ENCODE results near the gene GOLGA6L7.

The GOLGA6L7 gene

DNA sequence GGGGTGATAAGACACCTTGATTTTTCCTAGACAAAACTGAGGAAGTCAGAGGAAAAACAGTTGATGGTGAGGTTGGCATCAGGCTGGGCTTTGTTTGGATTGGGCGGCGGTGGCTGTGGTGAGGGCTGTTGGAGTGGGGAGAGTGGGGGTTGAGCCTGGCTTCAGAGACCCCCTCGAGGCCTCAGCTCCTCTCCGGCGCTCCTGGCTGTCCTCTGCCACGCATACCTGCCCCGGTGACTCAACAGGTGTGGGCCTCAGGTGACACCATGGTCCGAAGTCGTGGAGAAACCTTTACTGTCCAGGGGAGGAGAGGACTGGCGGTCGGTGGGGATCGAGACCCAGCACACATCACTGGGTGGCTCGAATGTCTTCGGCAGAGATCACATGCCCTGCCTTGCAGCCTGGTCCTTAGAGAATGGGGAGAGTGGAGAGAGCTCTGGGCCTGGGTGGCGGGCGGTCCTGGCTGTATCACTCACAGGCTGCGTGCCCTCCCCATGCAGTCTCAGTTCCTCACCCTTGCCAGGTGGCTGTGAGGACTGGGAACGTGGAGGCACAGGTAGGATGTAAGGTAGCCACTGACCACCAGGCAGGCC lies 40.0 kb upstream of the GOLGA6L7 start:
- Mint-ChIP-seq H3K27ac (no peak overlapping the region), H3K4me1 (no peaks in the 10 kb centered on the region), H3K36me3 (no peaks in the 10 kb centered on the region), H3K9me3 (no peaks in the 10 kb centered on the region), H3K27me3 (peaks cover 6% of the 10 kb centered on the region), H3K4me3 (no peak overlapping the region)
- ATAC-seq (ENCODE audit: low read depth) (no peak), DNase-seq (ENCODE audit: low spot score in 2 of 2) (no peak)

DNA sequence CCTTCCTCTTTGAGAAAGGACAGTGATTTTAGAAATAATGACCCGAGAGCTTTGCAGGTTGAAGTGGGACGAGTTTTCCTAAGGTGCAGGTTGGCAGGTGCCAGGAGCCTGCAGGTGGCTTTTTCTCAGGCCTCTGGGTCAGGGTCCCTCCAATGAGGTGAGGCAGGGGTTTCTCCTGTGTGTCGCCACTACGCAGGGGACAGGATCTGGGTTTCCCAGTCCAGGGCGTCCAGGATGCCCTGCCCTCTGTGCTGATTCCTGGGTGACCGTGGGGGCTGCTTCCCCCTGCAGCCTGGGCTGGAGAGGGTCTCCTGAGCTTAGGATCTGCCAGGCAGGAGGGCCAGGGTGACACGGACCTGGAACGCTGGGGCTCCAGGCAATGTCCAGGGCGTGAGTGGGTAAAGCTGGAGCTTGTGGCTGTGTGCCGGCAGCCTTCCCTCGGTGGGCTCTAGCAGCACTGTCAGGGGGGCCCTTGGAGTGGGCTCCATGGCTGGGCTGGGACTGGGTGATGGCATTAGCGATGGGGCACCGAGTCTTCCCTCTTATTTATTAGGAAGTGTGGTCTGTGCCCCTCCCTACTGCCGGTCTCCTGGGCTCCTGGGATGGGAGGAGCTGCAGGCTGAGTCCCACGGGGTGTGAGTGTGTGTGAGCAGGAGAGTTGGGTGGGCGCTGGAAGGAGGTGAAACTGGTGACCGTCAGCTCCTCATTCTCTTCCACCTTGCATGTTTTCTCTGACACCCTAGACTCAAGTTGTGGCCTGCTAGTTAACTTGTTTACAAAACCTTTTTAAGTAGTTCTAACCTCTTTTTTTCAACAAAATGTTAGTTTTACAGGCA lies 39.1 kb upstream of the GOLGA6L7 start:
- peaks cover 6% of the 10 kb centered on the region for H3K27me3 Mint-ChIP-seq
- H3K4me1 Mint-ChIP-seq, result no peaks in the 10 kb centered on the region
- H3K36me3 Mint-ChIP-seq, result no peaks in the 10 kb centered on the region

DNA sequence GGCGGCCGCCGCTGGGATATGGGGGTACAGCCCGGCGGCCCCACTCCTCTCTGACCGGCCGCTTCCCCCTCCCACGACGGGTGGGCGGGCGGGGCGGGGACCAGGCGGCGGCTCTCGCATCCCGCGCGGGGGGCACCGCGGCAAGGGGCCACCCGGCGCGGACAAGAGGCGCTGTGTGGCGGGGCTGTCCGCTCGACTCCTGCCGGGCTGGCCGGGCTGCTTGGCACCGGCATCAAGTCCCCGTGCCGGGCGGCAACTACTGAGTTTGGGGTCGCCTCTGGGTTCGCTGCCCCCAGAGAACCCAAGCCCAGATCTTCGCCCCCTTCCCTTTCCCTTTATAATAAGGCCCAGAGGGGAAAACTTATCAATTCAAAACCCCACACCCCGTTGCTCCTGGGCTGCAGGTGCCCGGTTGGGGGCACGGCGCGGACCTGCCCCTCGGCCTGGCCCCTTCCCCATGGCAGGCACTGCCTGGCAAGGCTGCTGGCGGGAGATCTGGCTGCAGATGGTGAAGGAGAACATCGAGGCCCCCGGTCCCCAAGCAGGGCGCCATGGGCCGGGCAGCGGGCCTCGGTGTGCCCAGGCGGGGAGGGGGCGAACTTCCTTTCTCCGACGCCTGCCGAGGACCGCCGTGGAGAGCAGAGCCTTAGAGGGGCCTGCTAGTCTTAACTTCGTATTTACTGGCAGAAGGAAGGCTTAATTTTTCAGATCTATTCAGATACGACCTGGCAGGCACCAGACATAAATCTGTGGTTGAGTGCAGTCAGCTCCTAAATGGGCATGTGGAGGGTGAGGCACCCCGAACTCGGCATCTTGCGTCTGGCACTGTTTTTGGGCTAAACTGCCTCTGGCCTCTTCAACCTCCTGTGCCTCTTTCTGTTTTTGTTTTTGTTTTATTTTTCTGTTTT lies 38.2 kb upstream of the GOLGA6L7 start:
- DNase-seq (ENCODE audit: low spot score in 2 of 2), result no peak
- H3K4me1 Mint-ChIP-seq, result no peaks in the 10 kb centered on the region
- H3K9me3 Mint-ChIP-seq, result no peaks in the 10 kb centered on the region
- ATAC-seq (ENCODE audit: low read depth), result no peak
- no peaks in the 10 kb centered on the region for H3K36me3 Mint-ChIP-seq
- no peak overlapping the region for H3K27ac Mint-ChIP-seq
- H3K4me3 Mint-ChIP-seq, result no peak overlapping the region
- H3K27me3 Mint-ChIP-seq, result peaks cover 6% of the 10 kb centered on the region

More for the DNA sequence above, 39.1 kb upstream of the GOLGA6L7 start:
- no peaks in the 10 kb centered on the region for H3K9me3 Mint-ChIP-seq
- no peak overlapping the region for H3K4me3 Mint-ChIP-seq
- ATAC-seq (ENCODE audit: low read depth), result no peak
- H3K27ac Mint-ChIP-seq, result no peak overlapping the region
- DNase-seq (ENCODE audit: low spot score in 2 of 2), result no peak

DNA sequence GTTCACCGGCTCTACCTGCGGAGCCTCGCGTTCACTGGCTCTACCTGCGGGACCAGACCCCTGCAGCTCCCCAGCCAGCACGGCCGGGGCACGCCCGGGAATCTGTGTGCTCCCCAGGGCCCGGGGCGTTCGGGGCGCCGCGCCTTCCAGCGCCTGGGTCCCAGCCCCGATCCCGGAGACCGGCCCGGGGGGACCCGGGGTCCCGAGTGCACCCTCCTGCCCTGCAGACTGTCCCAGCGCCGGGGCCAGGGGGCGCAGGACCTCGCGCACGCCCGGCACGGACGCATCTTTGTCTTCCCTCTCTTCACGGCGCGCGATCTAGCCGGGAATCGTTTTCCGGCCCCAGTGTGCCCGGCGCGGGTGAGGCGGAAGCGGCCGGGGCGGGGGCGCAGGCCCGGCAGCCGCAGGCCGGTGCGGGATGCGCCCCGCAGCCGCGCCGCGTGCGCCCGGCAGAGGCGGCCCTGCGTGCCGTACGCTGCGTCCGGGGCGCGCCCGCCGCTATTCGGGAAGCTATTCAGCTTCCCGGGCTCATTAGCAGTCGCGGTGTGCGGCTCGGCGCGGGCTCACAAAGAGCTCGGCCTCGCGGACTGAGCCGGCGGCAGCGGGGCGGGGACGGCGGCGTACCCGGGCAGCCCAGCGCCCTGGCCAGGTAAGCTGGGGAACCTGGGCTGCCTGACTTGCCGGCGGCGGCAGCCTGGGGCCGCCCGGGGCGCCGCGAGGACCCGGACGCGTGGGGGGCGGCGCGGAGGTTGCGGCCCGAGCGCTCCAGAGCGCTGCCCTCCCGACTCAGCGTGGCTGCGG lies 37.4 kb upstream of the GOLGA6L7 start, which contains the start of gene APBA2:
TSS of gene APBA2 (plus strand) at position 345 of the 801 bp plus-strand sequence. CDS start 167,911 bp downstream, outside the sequence.
- H3K9me3 Mint-ChIP-seq, result no peaks in the 10 kb centered on the region
- no peak within 1 kb of the TSS for H3K27ac Mint-ChIP-seq
- peaks cover 6% of the 10 kb centered on the region for H3K27me3 Mint-ChIP-seq
- ATAC-seq (ENCODE audit: low read depth), result no peak
- DNase-seq (ENCODE audit: low spot score in 2 of 2), result no peak
- H3K4me3 Mint-ChIP-seq, result no peak within 1 kb of the TSS
- no peaks in the 10 kb centered on the region for H3K36me3 Mint-ChIP-seq
- H3K4me1 Mint-ChIP-seq, result no peaks in the 10 kb centered on the region

DNA sequence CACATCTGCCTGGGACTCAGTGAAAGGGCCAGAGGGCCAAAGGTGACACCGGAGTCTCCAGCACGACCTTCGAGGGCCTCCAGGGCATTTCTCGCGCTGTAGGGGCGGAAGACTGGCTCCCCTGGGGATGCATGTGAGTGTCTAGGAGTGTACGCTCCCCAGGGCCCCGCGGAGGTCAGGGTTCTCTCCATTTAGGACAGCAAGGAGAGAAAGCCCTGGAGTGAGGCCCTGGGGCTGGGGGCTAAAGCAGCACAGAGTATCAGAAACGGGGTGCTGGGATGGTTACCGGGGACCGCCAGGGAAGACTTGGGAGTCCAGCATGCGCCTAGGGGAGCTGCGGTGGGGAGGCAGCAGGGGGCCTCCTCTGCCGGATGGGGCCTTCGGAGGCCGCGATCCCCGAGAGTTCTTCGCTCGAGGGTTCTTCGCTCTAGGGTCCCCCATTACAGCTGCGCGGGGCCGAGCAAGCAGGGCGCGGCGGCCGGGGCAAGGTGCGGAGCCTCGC lies 36.7 kb upstream of the GOLGA6L7 start:
- H3K9me3 Mint-ChIP-seq, result no peaks in the 10 kb centered on the region
- ATAC-seq (ENCODE audit: low read depth) (no peak), DNase-seq (ENCODE audit: low spot score in 2 of 2) (no peak)
- H3K4me3 Mint-ChIP-seq, result no peak overlapping the region
- no peak overlapping the region for H3K27ac Mint-ChIP-seq
- H3K27me3 Mint-ChIP-seq, result peaks cover 6% of the 10 kb centered on the region
- no peaks in the 10 kb centered on the region for H3K36me3 Mint-ChIP-seq
- no peaks in the 10 kb centered on the region for H3K4me1 Mint-ChIP-seq

DNA sequence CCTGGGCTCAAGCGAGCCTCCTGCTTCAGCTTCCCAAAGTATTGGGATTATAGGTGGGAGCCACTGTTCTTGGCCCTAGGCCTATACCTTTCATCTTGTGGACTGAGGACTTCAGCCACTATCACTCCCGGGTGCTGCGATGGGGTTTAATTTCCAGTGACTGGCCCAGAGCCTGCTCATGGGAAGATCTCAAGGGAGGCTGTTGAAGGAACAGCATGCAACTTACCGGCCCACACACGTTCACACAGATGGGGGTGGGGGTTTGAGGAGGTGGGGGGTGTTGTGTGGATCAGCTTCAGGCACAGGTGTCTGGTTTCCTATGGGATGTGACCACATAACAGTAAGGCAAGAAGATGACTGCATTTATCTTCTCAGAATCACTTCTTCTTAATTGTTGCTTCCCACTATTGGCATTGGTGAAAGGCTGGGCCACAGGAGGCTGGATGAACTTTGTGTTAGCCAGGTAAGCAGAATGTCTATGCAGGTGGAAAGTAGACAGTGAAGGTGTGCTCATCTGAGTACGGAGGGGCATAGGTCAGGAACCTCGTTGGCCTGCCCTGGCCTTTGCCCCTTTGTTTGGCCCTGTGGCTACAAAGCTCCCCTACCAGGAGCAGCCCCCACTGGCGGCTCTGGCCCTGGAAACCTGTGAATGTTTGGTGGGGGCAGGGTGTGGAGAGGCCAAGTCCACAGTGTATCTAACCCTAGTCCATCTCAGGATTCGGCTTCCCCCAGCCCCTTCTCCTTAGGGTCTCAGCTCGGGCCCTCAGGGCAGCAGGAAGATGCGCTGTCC lies 35.9 kb upstream of the GOLGA6L7 start:
- no peaks in the 10 kb centered on the region for H3K4me1 Mint-ChIP-seq
- no peak for DNase-seq (ENCODE audit: low spot score in 2 of 2)

DNA sequence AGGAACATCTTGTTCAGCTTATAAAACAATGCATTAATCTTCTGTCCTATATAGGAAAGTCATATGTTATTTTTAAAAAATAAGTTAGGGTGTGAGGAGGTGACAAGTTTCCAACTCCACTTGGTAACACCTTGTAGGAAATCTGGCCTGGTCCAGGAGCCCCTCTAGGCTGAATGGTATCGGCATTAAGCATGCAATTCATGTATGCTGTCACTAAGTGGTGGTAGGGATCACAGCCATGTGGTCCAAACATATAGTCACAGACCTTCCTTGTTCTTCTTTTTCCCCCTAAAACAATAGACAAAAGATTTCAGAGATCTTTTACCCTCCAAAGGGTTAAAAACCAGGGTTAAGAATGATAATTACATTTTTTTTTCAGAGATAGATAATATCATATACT lies 33.2 kb upstream of the GOLGA6L7 start:
- H3K4me3 Mint-ChIP-seq, result no peak overlapping the region
- H3K27ac Mint-ChIP-seq, result no peak overlapping the region
- ATAC-seq (ENCODE audit: low read depth) (no peak), DNase-seq (ENCODE audit: low spot score in 2 of 2) (no peak)
- no peaks in the 10 kb centered on the region for H3K36me3 Mint-ChIP-seq
- H3K9me3 Mint-ChIP-seq, result no peaks in the 10 kb centered on the region
- no peaks in the 10 kb centered on the region for H3K4me1 Mint-ChIP-seq
- no peaks in the 10 kb centered on the region for H3K27me3 Mint-ChIP-seq

More for the DNA sequence above, 35.9 kb upstream of the GOLGA6L7 start:
- H3K4me3 Mint-ChIP-seq, result no peak overlapping the region
- no peak overlapping the region for H3K27ac Mint-ChIP-seq
- H3K27me3 Mint-ChIP-seq, result peaks cover 4% of the 10 kb centered on the region
- ATAC-seq (ENCODE audit: low read depth), result no peak
- no peaks in the 10 kb centered on the region for H3K9me3 Mint-ChIP-seq
- H3K36me3 Mint-ChIP-seq, result no peaks in the 10 kb centered on the region

DNA sequence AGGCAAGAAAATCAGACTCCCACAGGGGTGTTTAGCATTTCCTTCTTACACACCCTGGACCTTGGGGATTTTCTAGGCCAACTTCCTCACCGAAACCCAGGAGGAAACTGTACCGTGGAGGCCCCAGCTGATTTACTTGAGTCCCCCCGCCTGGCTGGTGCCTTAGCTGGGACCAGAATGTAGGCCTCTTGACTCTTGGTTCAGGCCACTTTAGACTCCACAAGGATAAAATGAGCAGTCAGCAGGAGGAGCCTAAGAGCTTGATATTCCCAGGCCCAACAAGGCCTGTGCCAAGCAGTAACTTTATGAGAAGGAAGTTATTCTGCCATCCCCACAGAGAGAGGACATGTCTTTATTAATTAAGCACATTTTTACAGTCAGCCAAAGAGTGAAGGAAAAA lies 32.7 kb upstream of the GOLGA6L7 start:
- ATAC-seq (ENCODE audit: low read depth), result no peak
- no peak overlapping the region for H3K27ac Mint-ChIP-seq
- H3K27me3 Mint-ChIP-seq, result no peaks in the 10 kb centered on the region
- no peak for DNase-seq (ENCODE audit: low spot score in 2 of 2)
- no peaks in the 10 kb centered on the region for H3K9me3 Mint-ChIP-seq
- no peaks in the 10 kb centered on the region for H3K4me1 Mint-ChIP-seq
- no peaks in the 10 kb centered on the region for H3K36me3 Mint-ChIP-seq
- no peak overlapping the region for H3K4me3 Mint-ChIP-seq

DNA sequence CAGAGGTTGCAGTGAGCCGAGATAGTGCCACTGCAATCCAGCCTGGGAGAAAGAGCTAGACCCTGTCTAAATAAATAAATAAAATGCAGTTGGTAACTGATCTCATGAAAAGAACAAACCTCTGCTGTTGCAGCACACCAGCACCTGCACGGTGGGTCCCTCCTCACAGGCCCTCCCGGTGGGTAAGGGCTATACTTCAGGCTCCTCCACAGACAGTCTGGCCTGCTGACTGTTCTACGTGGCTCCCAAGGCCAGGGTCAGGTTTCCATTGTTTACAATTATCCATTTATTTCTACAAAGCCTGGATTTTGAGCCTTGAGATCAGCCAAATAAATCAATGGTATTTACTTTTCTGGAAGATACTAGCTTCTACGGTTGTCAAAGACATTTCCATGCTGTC lies 32.2 kb upstream of the GOLGA6L7 start:
- H3K9me3 Mint-ChIP-seq, result no peaks in the 10 kb centered on the region
- no peaks in the 10 kb centered on the region for H3K27me3 Mint-ChIP-seq
- H3K27ac Mint-ChIP-seq, result no peak overlapping the region
- H3K36me3 Mint-ChIP-seq, result no peaks in the 10 kb centered on the region
- ATAC-seq (ENCODE audit: low read depth), result no peak
- no peak overlapping the region for H3K4me3 Mint-ChIP-seq
- no peak for DNase-seq (ENCODE audit: low spot score in 2 of 2)
- H3K4me1 Mint-ChIP-seq, result no peaks in the 10 kb centered on the region

DNA sequence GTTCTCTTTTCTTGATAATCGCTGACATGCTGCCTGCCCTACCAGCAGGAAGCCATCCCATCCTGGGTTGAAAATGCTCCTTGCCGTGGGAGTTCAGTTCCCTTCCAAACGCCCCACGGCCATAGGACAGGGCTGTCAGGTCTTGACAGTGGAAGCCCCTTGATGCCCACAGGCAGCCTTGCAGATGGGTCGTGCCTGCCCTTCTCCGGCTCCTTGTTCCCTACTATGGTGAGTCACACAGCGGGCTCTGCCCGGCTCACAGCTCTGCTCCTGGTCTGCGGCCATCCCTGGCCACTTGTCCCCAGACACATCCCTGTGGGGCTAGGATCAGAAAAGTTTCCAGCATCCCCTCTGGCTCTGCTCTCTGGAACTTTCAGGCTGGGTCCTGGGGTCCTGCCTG lies 31.1 kb upstream of the GOLGA6L7 start:
- no peak overlapping the region for H3K4me3 Mint-ChIP-seq
- no peaks in the 10 kb centered on the region for H3K4me1 Mint-ChIP-seq
- ATAC-seq (ENCODE audit: low read depth) (no peak), DNase-seq (ENCODE audit: low spot score in 2 of 2) (no peak)
- H3K27ac Mint-ChIP-seq, result no peak overlapping the region
- no peaks in the 10 kb centered on the region for H3K9me3 Mint-ChIP-seq
- no peaks in the 10 kb centered on the region for H3K27me3 Mint-ChIP-seq
- H3K36me3 Mint-ChIP-seq, result no peaks in the 10 kb centered on the region

DNA sequence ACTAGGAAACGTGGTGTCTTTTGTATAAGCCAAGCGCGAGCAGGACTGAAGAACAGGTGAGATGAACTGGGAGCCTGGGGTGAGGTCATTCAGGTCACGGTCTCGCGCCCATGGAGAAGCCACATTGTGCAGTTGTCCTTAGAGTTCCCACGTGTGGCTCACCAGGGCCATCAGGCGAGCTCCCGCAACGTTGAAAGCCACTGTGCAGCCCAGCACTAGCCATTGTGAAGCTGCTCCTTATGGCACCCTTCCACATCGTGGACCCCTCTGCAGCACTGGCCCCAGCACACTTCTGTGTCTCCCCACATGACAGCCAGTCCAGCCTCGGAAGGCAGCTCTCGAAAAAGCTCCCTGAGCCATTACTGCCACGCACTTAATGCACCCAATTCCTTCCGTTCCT lies 29.8 kb upstream of the GOLGA6L7 start:
- no peaks in the 10 kb centered on the region for H3K4me1 Mint-ChIP-seq
- no peak overlapping the region for H3K27ac Mint-ChIP-seq
- DNase-seq (ENCODE audit: low spot score in 2 of 2) (no peak), ATAC-seq (ENCODE audit: low read depth) (no peak)
- no peaks in the 10 kb centered on the region for H3K27me3 Mint-ChIP-seq
- H3K36me3 Mint-ChIP-seq, result no peaks in the 10 kb centered on the region
- H3K9me3 Mint-ChIP-seq, result no peaks in the 10 kb centered on the region
- no peak overlapping the region for H3K4me3 Mint-ChIP-seq

DNA sequence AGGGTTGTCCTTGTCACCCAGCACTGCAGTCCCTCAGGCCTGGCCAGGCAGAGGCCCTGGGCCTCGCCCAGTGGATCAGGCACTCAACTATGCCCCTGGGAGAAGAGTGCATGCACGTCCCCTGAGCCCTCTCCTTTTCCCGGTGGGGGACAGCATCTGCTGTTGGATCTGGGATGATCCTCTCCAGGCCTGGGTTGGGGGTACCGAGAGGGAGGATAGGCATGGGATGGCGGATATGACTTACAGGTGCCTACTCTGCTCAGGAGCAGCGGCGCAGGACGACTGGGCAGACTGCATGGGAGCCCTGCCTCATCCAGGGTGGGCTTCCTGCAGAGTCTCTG lies 28.4 kb upstream of the GOLGA6L7 start:
- DNase-seq (ENCODE audit: low spot score in 2 of 2) (no peak), ATAC-seq (ENCODE audit: low read depth) (no peak)
- Mint-ChIP-seq H3K36me3 (no peaks in the 10 kb centered on the region), H3K27ac (no peak overlapping the region), H3K9me3 (no peaks in the 10 kb centered on the region), H3K4me1 (no peaks in the 10 kb centered on the region), H3K27me3 (no peaks in the 10 kb centered on the region), H3K4me3 (no peak overlapping the region)
